IgD-negative memory B cell (primary cell): ENCODE results near the gene KRTAP10-9. TPM values are rescaled to one million over a fixed set of nuclear protein-coding genes. Genes with fewer than 3 reads are reported as not detected.
"Not testable (repeated sequence)": the region's sequence is repeated elsewhere in the genome, so short reads cannot be mapped to it uniquely, and the experiment has no call there.

Experiments used
- H3K27ac Mint-ChIP-seq, 3 donors: one replicate each; pipeline ENCODE4 v1.8.0; 2020 to 2022; ENCODE audit warnings: mild to moderate bottlenecking in 3 of 3, mixed read lengths in 3 of 3, moderate library complexity in 1 of 3
- H3K27me3 Mint-ChIP-seq: one replicate; pipeline ENCODE4 v1.8.0; 2021; ENCODE audit warnings: mixed read lengths
- H3K36me3 Mint-ChIP-seq: one replicate; pipeline ENCODE4 v1.8.0; 2020; ENCODE audit warnings: mild to moderate bottlenecking, mixed read lengths
- H3K4me1 Mint-ChIP-seq, 3 donors: one replicate each; pipeline ENCODE4 v1.8.0; 2020 to 2022; ENCODE audit warnings: mixed read lengths in 3 of 3, mild to moderate bottlenecking in 1 of 3
- H3K4me3 Mint-ChIP-seq, 4 donors: one replicate each; pipeline ENCODE4 v1.8.0; 2020 to 2022; ENCODE audit warnings: mild to moderate bottlenecking in 4 of 4, mixed read lengths in 4 of 4, moderate library complexity in 3 of 4
- H3K9me3 Mint-ChIP-seq, 3 donors: one replicate each; pipeline ENCODE4 v1.8.0; 2020 to 2021; ENCODE audit warnings: mixed read lengths in 3 of 3, mild to moderate bottlenecking in 1 of 3
- polyA plus RNA-seq: library from polyadenylated mRNA; unstranded; fragments of 300-500 nt; fragmentation: Illumina TruSeq; gene quantifications from one replicate; pipeline ENCODE4 v1.2.3, GENCODE V29; 2021

Gene KRTAP10-9
- polyA plus RNA-seq, 1 donor from 2014 or later: not detected

GRCh38 chr21:44636209-44637017, 9.5 kb downstream of the KRTAP10-9 start:
- Mint-ChIP-seq H3K36me3 (peaks cover 3% of the 10 kb centered on the region), H3K4me1 (peaks cover 0 to 1% (median 0%) of the 10 kb centered on the region in 3 donors), H3K9me3 (peaks cover 10 to 22% (median 13%) of the 10 kb centered on the region in 3 donors), H3K4me3 (no peak overlapping the region), H3K27ac (no peak overlapping the region), H3K27me3 (peaks cover 14% of the 10 kb centered on the region)

GRCh38 chr21:44637018-44637850, 10.3 kb downstream of the KRTAP10-9 start, which contains the start of gene KRTAP10-10:
Gene KRTAP10-10, plus strand, starts transcription at chr21:44637356. Its CDS starts 62 bp downstream, at chr21:44637418.
- H3K9me3 Mint-ChIP-seq: peaks cover 3 to 17% (median 11%) of the 10 kb centered on the region in 3 donors
- H3K27ac Mint-ChIP-seq: no peak within 1 kb of the TSS
- peaks cover 3% of the 10 kb centered on the region for H3K36me3 Mint-ChIP-seq
- H3K4me1 Mint-ChIP-seq: peaks cover 0 to 1% (median 0%) of the 10 kb centered on the region in 3 donors
- peaks cover 14% of the 10 kb centered on the region for H3K27me3 Mint-ChIP-seq
- no peak within 1 kb of the TSS for H3K4me3 Mint-ChIP-seq

- H3K4me3 Mint-ChIP-seq, H3K36me3 Mint-ChIP-seq, H3K27ac Mint-ChIP-seq, H3K4me1 Mint-ChIP-seq: not testable (repeated sequence)
- Mint-ChIP-seq H3K9me3 (peaks cover 2 to 18% (median 11%) of the 10 kb centered on the region in 3 donors), H3K27me3 (peaks cover 14% of the 10 kb centered on the region)
Measured at GRCh38 chr21:44637851-44638348, 11.0 kb downstream of the KRTAP10-9 start.

- not testable (repeated sequence) for H3K4me3 Mint-ChIP-seq, H3K27ac Mint-ChIP-seq, H3K36me3 Mint-ChIP-seq, H3K4me1 Mint-ChIP-seq
- Mint-ChIP-seq H3K27me3 (peaks cover 14% of the 10 kb centered on the region), H3K9me3 (peaks cover 5 to 21% (median 12%) of the 10 kb centered on the region in 3 donors)
Measured at GRCh38 chr21:44638506-44639330, 11.8 kb downstream of the KRTAP10-9 start.

GRCh38 chr21:44639331-44639655, 12.4 kb downstream of the KRTAP10-9 start:
- Mint-ChIP-seq H3K4me3 (no peak overlapping the region), H3K36me3 (peaks cover 1% of the 10 kb centered on the region), H3K4me1 (peaks cover 0 to 1% (median 0%) of the 10 kb centered on the region in 3 donors), H3K27me3 (peaks cover 14% of the 10 kb centered on the region), H3K27ac (no peak overlapping the region), H3K9me3 (peaks cover 6 to 27% (median 12%) of the 10 kb centered on the region in 3 donors)

GRCh38 chr21:44640761-44641160, 13.9 kb downstream of the KRTAP10-9 start:
- H3K36me3 Mint-ChIP-seq: peaks cover 5% of the 10 kb centered on the region
- H3K27me3 Mint-ChIP-seq: peaks cover 14% of the 10 kb centered on the region
- H3K4me3 Mint-ChIP-seq: no peak overlapping the region
- peaks cover 0 to 1% (median 0%) of the 10 kb centered on the region in 3 donors for H3K4me1 Mint-ChIP-seq
- no peak overlapping the region for H3K27ac Mint-ChIP-seq
- H3K9me3 Mint-ChIP-seq: peaks cover 12 to 35% (median 16%) of the 10 kb centered on the region in 3 donors

- Mint-ChIP-seq H3K36me3 (peaks cover 5% of the 10 kb centered on the region), H3K4me1 (peaks cover 0 to 1% (median 0%) of the 10 kb centered on the region in 3 donors), H3K27ac (no peak overlapping the region), H3K9me3 (peaks cover 12 to 35% (median 16%) of the 10 kb centered on the region in 3 donors), H3K4me3 (peak overlapping the region in 1 of 4 donors; percentile 13), H3K27me3 (peaks cover 18% of the 10 kb centered on the region)
Measured at GRCh38 chr21:44643741-44644310, 16.9 kb downstream of the KRTAP10-9 start.

- H3K36me3 Mint-ChIP-seq: peaks cover 5% of the 10 kb centered on the region
- peaks cover 10 to 34% (median 14%) of the 10 kb centered on the region in 3 donors for H3K9me3 Mint-ChIP-seq
- no peak overlapping the region for H3K4me3 Mint-ChIP-seq
- peaks cover 0 to 1% (median 0%) of the 10 kb centered on the region in 3 donors for H3K4me1 Mint-ChIP-seq
- peaks cover 12% of the 10 kb centered on the region for H3K27me3 Mint-ChIP-seq
- no peak overlapping the region for H3K27ac Mint-ChIP-seq
Measured at GRCh38 chr21:44644878-44645277, 18.0 kb downstream of the KRTAP10-9 start.

GRCh38 chr21:44646366-44647221, 19.7 kb downstream of the KRTAP10-9 start, which contains the start of gene KRTAP10-11:
Gene KRTAP10-11, plus strand, starts transcription at chr21:44646414. Its CDS starts 45 bp downstream, at chr21:44646459.
- H3K9me3 Mint-ChIP-seq: peaks cover 10 to 26% (median 10%) of the 10 kb centered on the region in 3 donors
- peaks cover 17% of the 10 kb centered on the region for H3K27me3 Mint-ChIP-seq
- not testable (repeated sequence) for H3K4me1 Mint-ChIP-seq, H3K27ac Mint-ChIP-seq, H3K36me3 Mint-ChIP-seq
- peak within 1 kb of the TSS in 2 of 4 donors; percentile 65 to 82 for H3K4me3 Mint-ChIP-seq

GRCh38 chr21:44647222-44647552, 20.3 kb downstream of the KRTAP10-9 start:
- no peak overlapping the region for H3K4me3 Mint-ChIP-seq
- no peak overlapping the region for H3K27ac Mint-ChIP-seq
- H3K27me3 Mint-ChIP-seq: peaks cover 17% of the 10 kb centered on the region
- H3K9me3 Mint-ChIP-seq: peaks cover 10 to 25% (median 10%) of the 10 kb centered on the region in 3 donors
- no peaks in the 10 kb centered on the region for H3K4me1 Mint-ChIP-seq
- H3K36me3 Mint-ChIP-seq: peaks cover 5% of the 10 kb centered on the region

- Mint-ChIP-seq H3K36me3 (peaks cover 5% of the 10 kb centered on the region), H3K9me3 (peaks cover 7 to 14% (median 7%) of the 10 kb centered on the region in 3 donors), H3K27ac (no peak overlapping the region), H3K27me3 (peaks cover 17% of the 10 kb centered on the region), H3K4me3 (no peak overlapping the region), H3K4me1 (no peaks in the 10 kb centered on the region)
Measured at GRCh38 chr21:44648557-44649311, 21.8 kb downstream of the KRTAP10-9 start.

- H3K27me3 Mint-ChIP-seq: peaks cover 18% of the 10 kb centered on the region
- no peaks in the 10 kb centered on the region for H3K4me1 Mint-ChIP-seq
- H3K27ac Mint-ChIP-seq: no peak overlapping the region
- H3K4me3 Mint-ChIP-seq: no peak overlapping the region
- H3K36me3 Mint-ChIP-seq: peaks cover 3% of the 10 kb centered on the region
- peaks cover 4 to 8% (median 6%) of the 10 kb centered on the region in 3 donors for H3K9me3 Mint-ChIP-seq
Measured at GRCh38 chr21:44649521-44650100, 22.7 kb downstream of the KRTAP10-9 start.
